HUES64 (cell line): Measurements from ENCODE around the gene ZGLP1.
"Not testable (repeated sequence)": the region's sequence is repeated elsewhere in the genome, so short reads cannot be mapped to it uniquely, and the experiment has no call there.

Source experiments
- H3K27ac ChIP-seq: 2 replicates; pipeline ENCODE4 v1.7.0; 2013; ENCODE audit warnings: low read depth, low read length, inconsistent platforms
- H3K27me3 ChIP-seq: 2 replicates; pipeline ENCODE4 v1.6.1; 2013; ENCODE audit warnings: mild to moderate bottlenecking, low read length; ENCODE audit not compliant: insufficient read depth
- H3K36me3 ChIP-seq: 2 replicates; pipeline ENCODE4 v1.6.1; 2013; ENCODE audit warnings: mild to moderate bottlenecking, low read length; ENCODE audit not compliant: insufficient read depth
- H3K4me1 ChIP-seq: 2 replicates; pipeline ENCODE4 v1.6.1; 2013; ENCODE audit warnings: mild to moderate bottlenecking, low read length, moderate library complexity; ENCODE audit not compliant: insufficient read depth
- H3K4me3 ChIP-seq: 2 replicates; pipeline ENCODE4 v1.5.1; 2013; ENCODE audit warnings: mild to moderate bottlenecking, low read length, moderate library complexity
- H3K9ac ChIP-seq: 2 replicates; pipeline ENCODE4 v1.6.1; 2013; ENCODE audit warnings: mild to moderate bottlenecking, low read depth, low read length
- H3K9me3 ChIP-seq: 2 replicates; pipeline ENCODE4 v1.6.1; 2013; ENCODE audit warnings: low read depth, low read length; ENCODE audit not compliant: insufficient read depth
- WGBS: fragments of 150-250, 120-280 bp; methylation state at CpG from one replicate; pipeline ENCODE4 v1.1.7; 2013; ENCODE audit warnings: missing lambda C conversion rate; 5-methylcytosine and 5-hydroxymethylcytosine counted together

The ZGLP1 gene

GRCh38 chr19:10284065-10284959, 25.3 kb downstream of the ZGLP1 start:
- no peak overlapping the region for H3K4me3 ChIP-seq
- peaks cover 38% of the 10 kb centered on the region for H3K27me3 ChIP-seq
- peaks cover 4% of the 10 kb centered on the region; the same call in 1 of the 2 replicates for H3K36me3 ChIP-seq
- H3K9me3 ChIP-seq: no peaks in the 10 kb centered on the region
- 93% methylated on average over 34 of the region's 34 CpGs for WGBS
- 0 out of 2 replicates have a peak, but pooled peaks cover 3% of the 10 kb centered on the region for H3K4me1 ChIP-seq
- no peak overlapping the region for H3K9ac ChIP-seq
- H3K27ac ChIP-seq: no peak overlapping the region

- H3K9me3 ChIP-seq: no peaks in the 10 kb centered on the region
- WGBS: 81% methylated on average over 22 of the region's 23 CpGs
- H3K27me3 ChIP-seq: peaks cover 29% of the 10 kb centered on the region
- no peak overlapping the region for H3K27ac ChIP-seq
- H3K4me1 ChIP-seq: 0 out of 2 replicates have a peak, but pooled peaks cover 3% of the 10 kb centered on the region
- peaks cover 4% of the 10 kb centered on the region; the same call in 1 of the 2 replicates for H3K36me3 ChIP-seq
- no peak overlapping the region for H3K4me3 ChIP-seq
- H3K9ac ChIP-seq: no peak overlapping the region
Measured at GRCh38 chr19:10283301-10284064, 26.1 kb downstream of the ZGLP1 start.

GRCh38 chr19:10282043-10282442, 27.6 kb downstream of the ZGLP1 start:
- peaks cover 15% of the 10 kb centered on the region for H3K27me3 ChIP-seq
- not testable (repeated sequence) for H3K4me3 ChIP-seq, H3K4me1 ChIP-seq, H3K9ac ChIP-seq, H3K36me3 ChIP-seq, H3K9me3 ChIP-seq, H3K27ac ChIP-seq
- WGBS: 97% methylated on average over 5 of the region's 5 CpGs

DNA sequence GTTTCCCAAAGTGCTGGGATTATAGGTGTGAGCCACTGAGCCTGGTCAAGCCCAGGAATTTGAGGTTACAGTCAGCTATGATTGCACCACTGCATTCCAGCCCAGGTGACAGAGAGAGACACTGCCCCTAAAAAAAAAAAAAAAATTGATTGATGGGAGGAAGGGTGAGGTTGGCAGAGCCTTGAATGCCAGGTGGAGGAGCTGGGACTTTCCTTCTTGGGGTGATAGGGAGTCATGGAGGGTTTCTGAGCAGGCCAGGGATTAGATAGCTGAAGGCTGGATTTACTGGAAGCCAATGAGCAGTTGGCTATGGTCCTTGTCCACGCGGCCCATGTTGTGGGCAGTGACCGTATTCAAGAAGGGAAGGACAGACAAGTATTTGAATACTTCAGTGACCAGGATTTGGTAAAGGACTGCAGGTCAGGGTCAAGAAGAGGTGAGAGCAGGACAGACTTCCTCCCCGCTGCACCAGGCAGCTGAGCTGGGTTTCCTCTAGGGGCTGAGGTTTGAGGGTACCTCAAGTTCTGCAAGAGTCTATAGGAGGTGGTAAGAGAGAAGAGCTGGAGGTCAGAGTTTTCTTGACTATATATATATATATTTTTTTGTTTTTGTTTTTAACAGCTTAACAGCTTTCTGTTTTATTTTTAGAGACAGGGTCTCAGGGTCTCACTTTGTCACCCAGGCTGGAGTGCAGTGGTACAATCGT, 29.7 kb downstream of the ZGLP1 start:
- Histone ChIP-seq H3K27ac (no peak overlapping the region), H3K27me3 (no peaks in the 10 kb centered on the region), H3K4me1 (no peaks in the 10 kb centered on the region), H3K9ac (no peak overlapping the region), H3K4me3 (no peak overlapping the region), H3K9me3 (no peaks in the 10 kb centered on the region), H3K36me3 (0 out of 2 replicates have a peak, but pooled peaks cover 2% of the 10 kb centered on the region)
- 92% methylated on average over 5 of the region's 5 CpGs for WGBS

- Histone ChIP-seq H3K4me1 (no peaks in the 10 kb centered on the region), H3K4me3 (no peak overlapping the region), H3K9ac (no peak overlapping the region), H3K36me3 (0 out of 2 replicates have a peak, but pooled peaks cover 2% of the 10 kb centered on the region), H3K9me3 (no peaks in the 10 kb centered on the region), H3K27ac (no peak overlapping the region), H3K27me3 (no peaks in the 10 kb centered on the region)
- WGBS: 94% methylated on average over 1 of the region's 1 CpG
Measured at GRCh38 chr19:10278935-10279334, 30.7 kb downstream of the ZGLP1 start.

GRCh38 chr19:10277795-10278589, 31.6 kb downstream of the ZGLP1 start:
- 95% methylated on average over 9 of the region's 9 CpGs for WGBS
- no peaks in the 10 kb centered on the region for H3K27me3 ChIP-seq
- no peaks in the 10 kb centered on the region for H3K9me3 ChIP-seq
- H3K4me1 ChIP-seq: no peaks in the 10 kb centered on the region
- 0 out of 2 replicates have a peak, but pooled peaks cover 2% of the 10 kb centered on the region for H3K36me3 ChIP-seq
- no peak overlapping the region for H3K27ac ChIP-seq
- no peak overlapping the region for H3K9ac ChIP-seq
- no peak overlapping the region for H3K4me3 ChIP-seq

- Histone ChIP-seq H3K9me3 (no peaks in the 10 kb centered on the region), H3K27ac (no peak overlapping the region), H3K27me3 (peaks cover 31% of the 10 kb centered on the region), H3K36me3 (0 out of 2 replicates have a peak, but pooled peaks cover 2% of the 10 kb centered on the region), H3K9ac (no peak overlapping the region), H3K4me1 (no peaks in the 10 kb centered on the region), H3K4me3 (no peak overlapping the region)
- 94% methylated on average over 10 of the region's 10 CpGs for WGBS
Measured at GRCh38 chr19:10274589-10274988, 35.0 kb downstream of the ZGLP1 start.

DNA sequence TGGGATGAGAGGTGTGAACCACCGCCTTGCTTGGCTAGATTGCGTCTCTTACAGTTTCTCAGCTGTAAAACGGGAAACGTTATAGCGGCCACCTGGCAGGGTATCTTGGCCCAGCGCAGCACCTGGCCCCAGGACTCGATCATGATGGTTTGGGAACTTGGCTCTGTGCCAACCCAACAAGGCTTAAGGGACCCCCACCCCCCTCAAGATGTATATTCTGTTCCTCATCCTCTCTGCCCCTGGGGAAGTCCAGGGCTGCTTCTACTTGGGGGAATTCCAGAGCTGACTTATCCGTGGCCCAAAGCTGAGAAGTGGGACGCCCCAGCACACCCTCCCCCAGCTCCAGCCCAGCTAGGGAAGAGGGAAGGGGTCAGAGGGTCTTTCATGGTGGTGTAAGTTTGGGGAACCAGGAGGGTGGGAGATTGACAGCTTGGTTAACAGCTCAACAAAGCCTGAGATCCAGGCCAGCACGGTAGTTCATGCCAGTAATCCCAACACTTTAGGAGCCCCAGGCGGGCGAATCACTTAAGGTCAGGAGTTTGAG, 38.0 kb downstream of the ZGLP1 start:
- peak overlapping the region; percentile 49 for H3K4me3 ChIP-seq
- no peak overlapping the region for H3K27ac ChIP-seq
- 62% methylated on average over 12 of the region's 12 CpGs for WGBS

GRCh38 chr19:10270616-10271394, 38.8 kb downstream of the ZGLP1 start, which contains the start of gene ICAM1:
Gene ICAM1, plus strand, starts transcription at chr19:10271120. Its CDS starts 40 bp downstream, at chr19:10271160.
- H3K36me3 ChIP-seq: 0 out of 2 replicates have a peak, but pooled peaks cover 2% of the 10 kb centered on the region
- H3K9me3 ChIP-seq: no peaks in the 10 kb centered on the region
- H3K9ac ChIP-seq: peak within 1 kb of the TSS; percentile 7; the same call in 1 of the 2 replicates
- H3K4me3 ChIP-seq: peak within 1 kb of the TSS; percentile 49
- WGBS: 4% methylated on average over 51 of the region's 51 CpGs
- H3K27ac ChIP-seq: no peak within 1 kb of the TSS; the same call in 1 of the 2 replicates
- peaks cover 45% of the 10 kb centered on the region for H3K27me3 ChIP-seq
- H3K4me1 ChIP-seq: no peaks in the 10 kb centered on the region

More for the DNA sequence above, 38.0 kb downstream of the ZGLP1 start:
- 0 out of 2 replicates have a peak, but pooled peaks cover 2% of the 10 kb centered on the region for H3K36me3 ChIP-seq
- no peaks in the 10 kb centered on the region for H3K9me3 ChIP-seq
- peaks cover 45% of the 10 kb centered on the region for H3K27me3 ChIP-seq
- H3K9ac ChIP-seq: no peak overlapping the region
- H3K4me1 ChIP-seq: no peaks in the 10 kb centered on the region
